HEK293 (cell line): ENCODE data around the gene ASB16.

Experiments used
- CTCF ChIA-PET: fragments of 350-600 bp; formaldehyde crosslinking; extraction: SDS; loops from one replicate; lab custom pipeline; 2021; ENCODE audit warnings: antibody characterized with exemption; lab: Yijun Ruan, JAX
- POLR2A ChIA-PET: fragments of 300-600 bp; formaldehyde crosslinking; extraction: SDS; loops from one replicate; lab custom pipeline; 2020; ENCODE audit warnings: antibody characterized with exemption, inconsistent platforms; lab: Yijun Ruan, JAX
- H3K27ac ChIP-seq: fragments of 200-500 bp; sonication (Bioruptor generic); 2 replicates; pipeline ENCODE4 v1.5.1; 2014; ENCODE audit warnings: low read depth, low read length, control low read depth, inconsistent platforms; ENCODE audit errors: extremely low read depth
- H3K36me3 ChIP-seq, 2 experiments: fragments of 200-500 bp in 1 of 2; sonication (Bioruptor generic) in 1 of 2; 1 replicate in 1 of 2; 2 replicates in 1 of 2; pipeline ENCODE4 v1.5.1; 2014 to 2017; ENCODE audit warnings: inconsistent platforms in 2 of 2, low read length in 2 of 2; ENCODE audit not compliant: control insufficient read depth in 2 of 2, insufficient read depth in 1 of 2
- H3K4me1 ChIP-seq: fragments of 200-500 bp; sonication (Bioruptor generic); 2 replicates; pipeline ENCODE4 v1.5.1; 2014; ENCODE audit warnings: mild to moderate bottlenecking, low read length, inconsistent platforms; ENCODE audit not compliant: control insufficient read depth, insufficient read depth
- H3K4me3 ChIP-seq: 2 replicates; pipeline ENCODE4 v1.5.1; 2011; ENCODE audit warnings: low read depth, mild to moderate bottlenecking, control low read depth, low read length, moderate library complexity
- H3K9me3 ChIP-seq: fragments of 200-500 bp; sonication (Bioruptor generic); 2 replicates; pipeline ENCODE4 v1.5.1; 2014; ENCODE audit warnings: low read depth, low read length, inconsistent platforms; ENCODE audit not compliant: control insufficient read depth, insufficient read depth
- CTCF ChIP-seq: fragments of 450-650 bp; formaldehyde crosslinking; IDR thresholded peaks from 2 replicates; pipeline ENCODE4 v1.5.1; 2016; ENCODE audit warnings: missing biosample characterization, missing genetic modification characterization
- REST ChIP-seq: fragments of 450-650 bp; formaldehyde crosslinking; IDR thresholded peaks from 2 replicates; pipeline ENCODE4 v1.5.1; 2016; ENCODE audit warnings: missing biosample characterization, missing genetic modification characterization
- ZBTB21 ChIP-seq: fragments of 450-650 bp; formaldehyde crosslinking; IDR thresholded peaks from 2 replicates; pipeline ENCODE4 v1.5.1; 2017; ENCODE audit warnings: missing biosample characterization, missing genetic modification characterization
- ZEB2 ChIP-seq: fragments of 450-650 bp; formaldehyde crosslinking; IDR thresholded peaks from 2 replicates; pipeline ENCODE4 v1.5.1; 2016; ENCODE audit warnings: missing biosample characterization, missing genetic modification characterization
- ZNF155 ChIP-seq: fragments of 450-650 bp; formaldehyde crosslinking; IDR thresholded peaks from 2 replicates; pipeline ENCODE4 v1.5.1; 2016; ENCODE audit warnings: missing biosample characterization, missing genetic modification characterization
- ZNF24 ChIP-seq: fragments of 450-650 bp; formaldehyde crosslinking; IDR thresholded peaks from 2 replicates; pipeline ENCODE4 v1.5.1; 2016; ENCODE audit warnings: missing biosample characterization, missing genetic modification characterization
- ZNF26 ChIP-seq: fragments of 450-650 bp; formaldehyde crosslinking; IDR thresholded peaks from 2 replicates; pipeline ENCODE4 v1.5.1; 2016; ENCODE audit warnings: missing biosample characterization, missing genetic modification characterization
- ZNF311 ChIP-seq: fragments of 450-650 bp; formaldehyde crosslinking; IDR thresholded peaks from 2 replicates; pipeline ENCODE4 v1.5.1; 2017; ENCODE audit warnings: missing biosample characterization, missing genetic modification characterization, borderline replicate concordance
- ZNF335 ChIP-seq: fragments of 450-650 bp; formaldehyde crosslinking; conservative IDR thresholded peaks from 2 replicates; pipeline ENCODE4 v1.5.1; 2016; ENCODE audit warnings: missing biosample characterization, missing genetic modification characterization
- ZNF341 ChIP-seq: fragments of 450-650 bp; formaldehyde crosslinking; IDR thresholded peaks from 2 replicates; pipeline ENCODE4; 2016; ENCODE audit warnings: low read depth, missing biosample characterization, missing genetic modification characterization
- ZNF354C ChIP-seq: fragments of 450-650 bp; formaldehyde crosslinking; IDR thresholded peaks from 2 replicates; pipeline ENCODE4 v1.5.1; 2016; ENCODE audit warnings: missing biosample characterization, missing genetic modification characterization, low read depth, borderline replicate concordance
- ZNF398 ChIP-seq: fragments of 450-650 bp; formaldehyde crosslinking; IDR thresholded peaks from 2 replicates; pipeline ENCODE4 v1.5.1; 2017; ENCODE audit warnings: missing biosample characterization, missing genetic modification characterization
- ZNF426 ChIP-seq: fragments of 450-650 bp; formaldehyde crosslinking; IDR thresholded peaks from 2 replicates; pipeline ENCODE4 v1.5.1; 2017; ENCODE audit warnings: missing biosample characterization, missing genetic modification characterization, mild to moderate bottlenecking, inconsistent platforms, moderate library complexity
- ZNF501 ChIP-seq: fragments of 450-650 bp; formaldehyde crosslinking; IDR thresholded peaks from 2 replicates; pipeline ENCODE4 v1.5.1; 2016; ENCODE audit warnings: missing biosample characterization, missing genetic modification characterization
- ZNF692 ChIP-seq: fragments of 450-650 bp; formaldehyde crosslinking; IDR thresholded peaks from 2 replicates; pipeline ENCODE4 v1.5.1; 2016; ENCODE audit warnings: missing biosample characterization, missing genetic modification characterization
- ZNF76 ChIP-seq: fragments of 450-650 bp; formaldehyde crosslinking; IDR thresholded peaks from 2 replicates; pipeline ENCODE4; 2016; ENCODE audit warnings: low read depth, missing biosample characterization, missing genetic modification characterization, borderline replicate concordance

ASB16 gene

GRCh38 chr17:44193326-44194084, 23.0 kb downstream of the ASB16 start (continued):
- TF ChIP-seq ZNF341: peak; percentile 56; the same call in 1 of the 2 replicates
- no peak for TF ChIP-seq ZNF426
- peak; percentile 90 for TF ChIP-seq ZNF398
- TF ChIP-seq ZNF24 (tag by site-specific recombination): no peak
- TF ChIP-seq REST (tag by site-specific recombination): 0 out of 2 replicates have a peak, but pooled peaks have one; percentile 16
- TF ChIP-seq ZNF692 (tag by site-specific recombination): no peak
- no peak for TF ChIP-seq ZNF501 (tag by site-specific recombination)

- H3K36me3 ChIP-seq: peaks cover 11 to 56% of the 10 kb centered on the region in 2 experiments; a peak in 2 of 3 replicates
- no peak for TF ChIP-seq ZBTB21
- H3K4me1 ChIP-seq: peaks cover 5% of the 10 kb centered on the region
- no peak overlapping the region for H3K4me3 ChIP-seq
- H3K9me3 ChIP-seq: no peaks in the 10 kb centered on the region
- ChIA-PET CTCF (interaction anchor here (0.9 to 2.1 kb wide), 4 partner anchors 11 to 153 kb away, joined by 3 to 5 read pairs (median 4); partner anchors contain the start of gene TMUB2), POLR2A (interaction anchor here (4.9 kb wide), 1 partner anchor 11 kb away, joined by 46 read pairs; the partner anchor contains the start of gene TMUB2)
- no peak overlapping the region; the same call in 1 of the 2 replicates for H3K27ac ChIP-seq
These were observed 26.6 kb downstream of the ASB16 start for GRCh38 chr17:44197107-44197506.

- H3K4me1 ChIP-seq: peaks cover 5% of the 10 kb centered on the region
- ChIA-PET CTCF (interaction anchor here (0.5 to 2.1 kb wide), 7 partner anchors 10 to 304 kb away, joined by 3 to 8 read pairs (median 5); partner anchors contain the start of gene TMUB2), POLR2A (interaction anchor here (0.6 to 4.9 kb wide), 4 partner anchors 9 to 110 kb away, joined by 3 to 46 read pairs (median 8); partner anchors contain the start of genes RUNDC3A and TMUB2)
- H3K36me3 ChIP-seq: peaks cover 11 to 48% of the 10 kb centered on the region in 2 experiments; a peak in 2 of 3 replicates
- no peaks in the 10 kb centered on the region for H3K9me3 ChIP-seq
- peak overlapping the region; percentile 72 for H3K4me3 ChIP-seq
- H3K27ac ChIP-seq: peak overlapping the region; percentile 73
- no peak for TF ChIP-seq ZNF155
- no peak for TF ChIP-seq ZEB2 (tag by site-specific recombination)
- no peak for TF ChIP-seq ZNF311 (tag by site-specific recombination)
- TF ChIP-seq ZNF335: peak; percentile 58
- peak; percentile 46; the same call in 1 of the 2 replicates for TF ChIP-seq ZNF76 (tag by site-specific recombination)
- no peak for TF ChIP-seq ZNF26 (tag by site-specific recombination)
- no peak for TF ChIP-seq ZBTB21
- no peak for TF ChIP-seq ZNF354C
- peak; percentile 50; the same call in 1 of the 2 replicates for TF ChIP-seq CTCF (tag by site-specific recombination)
These were observed 27.6 kb downstream of the ASB16 start for GRCh38 chr17:44197980-44198720.
